ENCODE measurements around the gene EEF1A2. TPM values are rescaled to one million over a fixed set of nuclear protein-coding genes. Genes with fewer than 3 reads are reported as not detected.
A peak's percentile ranks its signal among the peaks of the same experiment; 100 is the strongest.
"Not testable (repeated sequence)": the region's sequence is repeated elsewhere in the genome, so short reads cannot be mapped to it uniquely, and the experiment has no call there.

The EEF1A2 gene
- polyA plus RNA-seq, 1 donor, result 1,049 TPM

DNA sequence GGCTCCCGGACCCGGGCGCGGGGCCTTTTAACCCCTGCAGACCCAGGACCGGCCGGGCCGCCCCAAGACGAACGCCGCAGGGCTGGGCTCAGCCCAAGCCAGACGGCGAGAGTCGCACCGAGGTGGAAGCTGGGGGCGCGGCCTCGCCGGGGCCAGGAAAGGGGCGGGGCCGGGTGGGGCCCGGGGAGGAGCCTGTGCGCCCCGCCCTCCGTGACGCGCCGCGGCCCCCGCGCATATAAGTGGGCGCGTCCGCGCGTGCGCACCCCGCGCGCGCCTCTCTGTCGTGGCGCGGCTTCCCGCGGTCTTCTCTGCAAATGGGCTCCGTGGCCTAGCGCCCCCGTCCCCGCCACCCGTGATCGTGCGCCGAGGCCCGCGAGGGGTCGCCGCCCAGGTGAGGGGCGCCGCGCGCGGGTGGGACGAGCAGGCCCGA lies 21.6 kb upstream of the EEF1A2 start, which contains the start of gene PPDPF:
Gene PPDPF, plus strand, starts transcription at position 262 of the 430 bp plus-strand sequence. CDS start 544 bp downstream, outside the sequence.
- DNase-seq (ENCODE audit: low read depth), result peak; percentile 31

DNA sequence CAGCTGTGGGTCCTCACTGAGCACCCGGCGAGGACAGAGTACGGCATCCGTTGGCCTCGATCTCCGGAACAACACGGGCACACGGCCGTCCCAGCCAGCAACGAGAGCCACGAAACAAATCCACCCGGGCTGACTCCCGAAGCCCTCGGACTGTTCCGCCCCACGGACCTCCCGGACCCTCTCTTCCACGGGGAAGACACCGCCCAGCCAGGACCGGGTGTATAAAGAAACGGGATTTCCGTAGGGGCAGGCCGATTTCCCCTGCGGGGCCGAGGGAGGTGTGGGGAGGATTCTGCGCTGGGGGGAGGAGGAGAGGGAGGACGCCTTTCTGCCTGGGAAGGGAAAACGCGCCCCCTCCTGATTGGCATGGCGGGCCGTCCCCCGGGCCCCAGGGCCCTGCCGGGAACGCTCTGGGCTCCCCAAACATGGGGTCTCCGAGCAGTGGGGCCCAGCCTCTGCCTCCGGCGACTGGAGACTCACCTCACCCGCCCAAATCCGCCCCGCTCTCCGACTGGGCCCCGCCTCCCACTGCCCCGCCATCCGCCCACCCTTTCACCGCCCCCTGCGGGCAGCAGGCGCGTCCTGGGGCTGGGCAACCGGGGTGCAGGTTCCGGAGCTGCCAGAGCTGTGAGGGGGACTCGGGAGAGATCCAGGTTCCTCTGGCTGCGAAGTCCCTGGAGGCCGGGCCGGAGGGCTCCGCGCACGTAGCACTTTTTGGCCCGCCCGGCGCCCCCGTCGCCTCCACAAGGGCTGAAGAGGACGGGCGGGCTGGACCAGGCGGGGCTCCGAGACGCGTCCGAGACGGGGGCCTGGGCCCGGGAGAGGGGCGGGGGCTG lies 21.0 kb upstream of the EEF1A2 start:
- no peak for DNase-seq (ENCODE audit: low read depth)

DNA sequence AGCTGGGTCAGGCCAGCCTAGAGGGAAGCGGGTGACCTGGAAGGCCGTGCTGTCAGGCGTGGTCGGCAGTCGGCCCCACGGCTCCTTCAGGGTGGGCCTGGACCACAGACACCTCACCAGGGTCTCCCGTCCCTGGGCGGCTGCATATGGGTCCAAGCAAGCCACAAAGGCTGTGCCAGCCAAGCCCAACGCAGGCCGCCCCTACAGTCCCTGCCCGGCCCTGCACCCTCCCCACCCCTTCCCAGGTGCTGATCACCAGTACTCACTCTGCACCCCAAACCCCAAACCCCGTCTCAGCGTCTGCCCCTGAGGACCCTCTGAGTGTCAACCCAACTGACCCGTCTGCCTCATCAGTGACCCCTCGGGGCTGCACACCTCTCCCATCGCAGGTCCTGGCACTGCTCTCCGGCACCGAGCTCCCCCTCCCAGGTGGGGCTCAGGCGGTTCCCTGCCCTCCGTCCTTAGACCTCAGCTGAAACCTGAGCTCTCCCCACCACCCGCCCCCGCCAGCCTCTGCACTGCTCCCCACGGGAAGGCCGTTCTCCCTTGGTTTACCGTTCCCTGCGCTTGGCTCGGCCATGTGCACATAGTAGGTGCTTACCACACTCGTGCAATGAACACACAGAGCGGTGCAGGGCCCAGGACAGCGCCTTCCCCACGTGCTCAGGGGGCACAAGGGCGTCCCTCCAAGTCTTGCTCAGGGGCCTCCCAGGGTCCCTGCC lies 20.2 kb upstream of the EEF1A2 start:
- no peak for DNase-seq (ENCODE audit: low read depth)

DNA sequence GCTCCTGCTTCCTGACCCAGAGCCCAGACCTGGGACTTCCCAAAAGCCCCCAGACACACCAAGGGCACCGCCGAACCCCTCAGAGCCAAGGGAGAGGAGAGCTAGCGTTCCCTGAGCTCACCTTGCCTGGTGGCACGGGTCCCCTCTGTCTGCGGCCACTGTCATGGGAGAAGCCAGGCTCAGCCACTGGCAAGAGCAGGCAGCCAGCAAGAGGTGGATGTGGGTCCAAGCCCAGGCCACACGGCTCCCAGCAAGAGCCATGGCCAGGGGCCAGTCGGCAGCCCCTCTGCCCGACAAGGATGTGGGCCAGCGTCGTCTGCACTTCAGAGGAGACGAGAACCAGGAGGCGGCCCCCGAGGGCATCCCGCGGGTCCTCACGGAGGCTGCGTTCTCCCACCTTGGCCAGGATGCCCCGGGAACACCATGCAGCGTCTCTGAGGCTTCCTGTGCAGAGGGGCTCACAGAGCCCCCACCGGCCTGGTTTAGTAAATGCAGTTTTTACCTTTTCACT lies 19.5 kb upstream of the EEF1A2 start:
- no peak for DNase-seq (ENCODE audit: low read depth)

DNA sequence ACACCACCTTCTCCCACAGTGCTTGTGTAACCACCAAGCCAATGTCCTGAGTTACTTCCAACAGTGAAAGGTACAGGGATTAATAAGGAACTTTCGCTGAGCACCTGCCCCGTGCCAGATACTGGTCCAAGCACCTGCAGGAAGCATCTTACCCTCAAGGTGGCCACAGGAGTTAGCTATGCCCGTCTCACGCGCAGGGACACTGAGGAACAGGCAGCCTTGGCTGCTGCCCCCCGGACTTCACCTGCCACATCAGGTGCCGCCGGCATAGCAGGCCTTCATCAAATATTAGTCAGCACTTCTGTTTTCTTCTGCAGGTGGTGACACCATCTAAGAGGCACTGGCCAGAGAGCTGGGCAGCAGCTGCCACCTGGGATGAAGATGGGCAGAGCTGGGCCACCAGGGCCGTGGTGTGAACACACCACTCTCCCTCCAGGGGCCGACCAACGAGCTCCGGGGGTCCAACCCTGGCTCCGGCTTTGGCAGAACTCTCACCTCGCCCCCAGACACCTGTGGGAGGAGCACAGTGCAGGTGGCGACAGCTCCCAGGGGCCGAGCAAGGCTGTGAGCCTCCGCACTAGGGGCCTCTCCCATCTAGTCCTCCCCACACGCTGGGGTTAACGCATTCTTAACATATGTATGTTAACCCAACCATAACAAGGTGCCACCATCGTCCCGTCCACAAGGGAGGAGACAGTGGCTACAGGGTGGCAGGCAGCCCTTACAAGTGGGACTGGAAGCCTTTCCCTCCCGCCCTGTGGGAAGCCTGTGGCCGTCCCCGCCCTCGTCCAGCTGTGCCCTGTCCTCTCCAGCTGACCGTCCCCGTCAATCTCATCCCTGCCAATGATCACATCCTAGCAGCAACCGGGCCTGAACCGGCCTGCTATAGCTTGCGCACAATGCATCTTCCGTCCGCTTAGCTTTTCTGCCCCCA lies 18.8 kb upstream of the EEF1A2 start:
- DNase-seq (ENCODE audit: low read depth), result no peak

DNA sequence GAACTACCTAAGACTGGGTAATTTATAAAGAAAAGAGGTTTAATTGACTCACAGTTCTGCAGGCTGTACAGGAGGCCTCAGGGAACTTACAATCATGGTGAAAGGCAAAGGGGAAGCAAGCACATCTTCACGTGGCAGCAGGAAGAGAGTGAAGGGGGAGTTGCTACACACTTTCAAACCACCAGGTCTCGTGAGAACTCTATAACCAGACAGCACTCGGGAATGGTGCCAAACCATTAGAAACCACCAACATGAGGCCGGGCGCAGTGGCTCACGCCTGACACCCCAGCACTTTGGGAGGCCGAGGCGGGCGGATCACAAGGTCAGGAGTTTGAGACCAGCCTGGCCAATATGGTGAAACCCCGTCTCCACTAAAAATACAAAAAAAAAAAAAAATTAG lies 15.6 kb upstream of the EEF1A2 start:
- DNase-seq (ENCODE audit: low read depth), result not testable (repeated sequence)

DNA sequence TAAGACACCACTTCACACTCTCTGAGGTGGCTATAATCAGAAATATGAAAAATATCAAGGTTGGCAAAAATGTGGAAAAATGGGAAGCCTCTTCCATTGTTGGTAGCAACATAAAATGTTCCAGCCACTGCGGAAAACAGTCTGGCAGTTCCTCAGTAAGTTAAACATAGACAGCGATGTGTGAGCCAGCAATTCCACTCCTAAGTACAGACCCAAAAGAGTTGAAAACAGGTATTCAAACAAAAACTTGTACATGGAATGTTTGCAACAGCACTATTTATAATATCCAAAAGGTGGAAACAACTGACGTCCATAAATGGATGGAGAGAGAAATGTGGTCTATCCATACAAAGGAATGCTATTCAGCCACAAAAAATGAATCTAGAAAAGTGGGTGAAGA lies 14.3 kb upstream of the EEF1A2 start:
- DNase-seq (ENCODE audit: low read depth), result no peak

DNA sequence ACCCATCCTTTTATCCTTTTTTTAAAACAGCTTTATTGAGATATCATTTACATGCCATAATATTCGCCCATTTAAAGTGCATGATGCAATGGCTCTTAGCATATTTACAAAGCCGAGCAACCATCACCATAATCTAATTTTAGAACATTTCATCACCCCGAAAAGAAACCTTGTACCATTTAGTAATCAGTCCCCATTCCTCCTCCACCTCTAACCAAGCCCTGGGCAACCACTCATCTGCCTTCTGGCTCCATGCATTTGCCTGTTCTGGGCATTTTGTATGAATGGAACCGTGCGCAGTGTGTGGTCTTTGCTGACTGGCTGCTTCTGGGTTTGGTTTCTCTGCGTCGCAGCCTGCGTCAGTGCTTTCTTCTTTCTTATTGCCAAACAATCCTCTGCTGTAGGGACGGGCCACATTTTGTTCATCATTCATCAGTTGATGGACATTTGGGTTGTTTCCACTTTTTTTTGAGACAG lies 10.2 kb upstream of the EEF1A2 start:
- no peak for DNase-seq (ENCODE audit: low read depth)

DNA sequence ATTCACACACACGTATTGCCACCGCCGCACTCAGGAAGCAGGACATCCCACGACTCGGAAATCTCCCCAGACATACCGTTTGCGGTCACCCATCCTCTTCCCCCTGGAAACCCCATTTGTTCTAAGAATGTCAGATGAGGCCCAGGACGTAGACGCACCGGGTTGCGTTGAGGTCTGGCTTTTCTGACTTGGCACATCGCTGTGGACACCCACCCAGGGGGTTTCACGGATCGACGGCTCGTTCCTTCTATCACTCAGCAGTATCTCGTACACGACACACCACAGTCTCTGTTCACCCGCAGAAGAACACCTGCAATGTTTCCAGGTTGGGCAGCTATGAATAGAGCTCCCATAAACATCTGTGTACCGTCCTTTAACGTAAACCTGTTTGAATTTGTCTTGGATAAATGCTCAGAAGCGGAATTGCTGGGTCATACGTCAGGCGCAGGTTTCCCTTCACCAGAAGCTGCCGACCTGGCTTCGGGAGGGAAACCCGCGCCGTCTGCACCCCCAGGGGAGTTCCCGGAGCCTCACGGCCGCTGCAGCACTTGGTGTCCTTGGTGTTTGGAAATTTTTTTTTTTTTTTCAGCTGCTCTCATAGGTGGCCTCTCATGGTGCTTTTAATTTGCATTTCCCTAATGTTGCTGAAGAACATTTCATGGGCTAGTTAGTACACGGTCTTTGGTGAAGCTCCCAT lies 9.3 kb upstream of the EEF1A2 start:
- DNase-seq (ENCODE audit: low read depth), result no peak

DNA sequence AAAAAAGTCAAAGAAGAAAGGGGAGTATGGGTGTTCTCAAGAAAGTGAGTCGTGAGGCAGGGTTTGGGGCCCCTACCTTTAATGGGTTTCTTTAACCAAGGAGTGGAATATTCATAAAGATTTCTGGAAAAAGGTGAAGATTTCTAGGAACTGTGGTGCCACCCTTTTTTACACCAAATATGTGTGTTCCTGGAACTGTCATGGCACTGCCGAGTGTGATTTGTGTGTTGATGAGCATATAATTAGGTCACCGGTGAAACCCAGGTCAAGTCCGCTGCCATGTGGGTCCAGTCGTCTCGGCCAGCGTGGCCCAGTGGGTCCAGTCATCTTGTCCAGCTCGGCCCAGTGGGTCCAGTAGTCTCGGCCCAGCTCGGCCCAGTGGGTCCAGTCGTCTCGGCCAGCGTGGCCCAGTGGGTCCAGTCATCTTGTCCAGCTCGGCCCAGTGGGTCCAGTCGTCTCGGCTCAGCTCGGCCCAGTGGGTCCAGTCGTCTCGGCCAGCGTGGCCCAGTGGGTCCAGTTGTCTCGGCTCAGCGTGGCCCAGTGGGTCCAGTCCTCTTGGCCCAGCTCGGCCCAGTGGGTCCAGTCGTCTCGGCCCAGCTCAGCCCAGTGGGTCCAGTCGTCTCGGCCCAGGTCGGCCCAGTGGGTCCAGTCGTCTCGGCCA lies 8.3 kb upstream of the EEF1A2 start:
- DNase-seq (ENCODE audit: low read depth), result no peak

DNA sequence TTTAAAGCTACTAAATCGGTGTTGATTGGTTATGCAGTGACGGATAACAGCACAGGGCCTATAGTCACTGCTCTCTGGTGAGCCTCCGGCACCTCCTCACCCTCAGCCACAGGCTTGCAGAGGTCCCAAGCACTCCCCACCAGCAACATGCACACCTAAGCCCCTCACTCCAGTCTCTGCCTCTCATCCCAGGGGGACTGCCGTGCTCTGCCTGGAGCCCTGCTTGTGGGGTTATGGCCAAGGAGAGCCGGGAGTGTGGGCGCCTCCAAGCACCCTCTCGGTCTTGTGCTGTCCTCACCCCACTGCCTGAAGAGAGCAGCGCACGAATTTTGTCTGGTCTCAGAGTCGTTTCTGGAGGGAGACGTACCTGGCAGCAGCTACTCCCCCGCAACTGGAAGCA lies 6.8 kb upstream of the EEF1A2 start:
- DNase-seq (ENCODE audit: low read depth), result no peak

DNA sequence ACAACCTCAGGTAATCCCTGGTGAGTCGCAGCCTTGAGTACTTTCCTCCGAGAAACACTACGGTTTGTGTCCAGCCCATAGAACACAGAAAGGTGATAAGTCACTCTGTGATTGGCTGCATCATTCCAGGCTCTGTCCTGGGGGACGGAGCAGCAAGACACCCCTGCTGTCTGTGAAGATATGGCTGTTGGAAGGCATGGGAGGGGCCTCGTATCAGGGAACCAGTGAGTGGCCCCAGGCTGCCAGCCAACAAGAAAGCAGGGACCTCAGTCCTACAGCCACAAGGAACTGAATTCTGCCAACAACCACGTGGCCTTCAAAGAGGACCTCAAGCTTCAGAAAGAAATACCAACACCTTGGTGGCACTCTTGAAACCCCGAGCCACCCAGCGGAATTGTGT lies 6.4 kb upstream of the EEF1A2 start:
- no peak for DNase-seq (ENCODE audit: low read depth)

DNA sequence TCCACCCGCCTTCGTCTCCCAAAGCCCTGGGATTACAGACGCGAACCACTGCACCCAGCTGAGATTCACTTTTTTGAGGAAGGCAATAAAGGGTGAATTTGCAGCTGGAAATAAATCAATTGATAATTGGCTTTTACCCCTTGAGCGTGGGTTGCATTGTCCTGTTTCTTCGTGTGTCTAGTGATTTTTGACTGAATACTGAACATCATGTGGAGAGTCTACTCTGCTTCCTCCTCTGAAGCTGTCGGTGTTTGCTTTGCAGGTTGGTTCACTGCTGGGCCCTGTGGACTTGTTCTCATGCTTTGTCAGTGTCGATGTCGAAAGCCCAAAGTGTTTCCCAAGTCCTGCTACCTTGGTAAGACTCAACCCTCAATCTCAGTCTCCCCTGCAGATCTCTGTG lies 5.8 kb upstream of the EEF1A2 start:
- DNase-seq (ENCODE audit: low read depth), result no peak

DNA sequence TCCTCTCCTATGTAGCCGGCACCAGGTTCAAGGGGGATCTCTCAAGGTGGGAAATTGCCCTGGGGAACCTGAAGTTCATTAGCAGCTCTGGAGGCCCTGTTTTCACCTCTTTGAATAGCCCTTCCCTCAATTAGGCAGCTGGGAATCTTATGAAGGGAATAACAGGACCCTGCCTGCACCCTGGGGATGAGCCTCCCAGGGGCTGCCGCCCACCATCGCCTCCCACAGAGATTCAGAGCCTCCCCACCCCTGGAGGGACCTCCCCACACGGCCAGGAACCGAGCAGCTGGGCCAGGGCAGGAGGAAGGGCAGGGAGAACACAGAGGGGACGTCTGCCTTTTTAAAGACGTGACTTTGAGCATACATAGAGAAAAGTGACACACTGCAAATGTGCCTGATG lies 4.6 kb upstream of the EEF1A2 start:
- no peak for DNase-seq (ENCODE audit: low read depth)

DNA sequence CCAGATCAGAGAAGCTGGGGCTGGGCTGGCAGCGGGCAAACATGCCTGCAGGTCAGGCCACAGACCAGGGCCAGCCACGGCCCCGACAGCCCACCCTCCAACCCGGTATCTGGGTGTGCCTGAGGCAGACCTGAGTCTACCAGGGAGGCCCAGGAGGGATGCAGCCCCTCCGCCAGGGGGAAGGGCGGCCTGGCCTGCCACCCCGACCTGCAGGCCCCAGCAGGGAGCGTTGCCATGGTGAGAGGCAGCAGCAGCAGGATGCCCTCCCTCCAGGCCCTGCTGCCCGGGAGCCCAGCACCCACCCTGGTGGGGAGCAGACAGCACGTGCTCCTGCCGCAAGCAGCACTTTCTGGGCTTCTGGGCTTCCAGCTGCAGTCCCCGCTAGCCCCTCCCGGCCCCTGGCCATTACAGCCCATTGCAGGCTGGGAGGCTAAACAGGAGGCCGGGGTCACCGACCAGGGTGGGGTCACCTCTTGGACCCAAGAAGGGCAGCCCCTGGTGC lies 3.8 kb upstream of the EEF1A2 start:
- DNase-seq (ENCODE audit: low read depth), result no peak

DNA sequence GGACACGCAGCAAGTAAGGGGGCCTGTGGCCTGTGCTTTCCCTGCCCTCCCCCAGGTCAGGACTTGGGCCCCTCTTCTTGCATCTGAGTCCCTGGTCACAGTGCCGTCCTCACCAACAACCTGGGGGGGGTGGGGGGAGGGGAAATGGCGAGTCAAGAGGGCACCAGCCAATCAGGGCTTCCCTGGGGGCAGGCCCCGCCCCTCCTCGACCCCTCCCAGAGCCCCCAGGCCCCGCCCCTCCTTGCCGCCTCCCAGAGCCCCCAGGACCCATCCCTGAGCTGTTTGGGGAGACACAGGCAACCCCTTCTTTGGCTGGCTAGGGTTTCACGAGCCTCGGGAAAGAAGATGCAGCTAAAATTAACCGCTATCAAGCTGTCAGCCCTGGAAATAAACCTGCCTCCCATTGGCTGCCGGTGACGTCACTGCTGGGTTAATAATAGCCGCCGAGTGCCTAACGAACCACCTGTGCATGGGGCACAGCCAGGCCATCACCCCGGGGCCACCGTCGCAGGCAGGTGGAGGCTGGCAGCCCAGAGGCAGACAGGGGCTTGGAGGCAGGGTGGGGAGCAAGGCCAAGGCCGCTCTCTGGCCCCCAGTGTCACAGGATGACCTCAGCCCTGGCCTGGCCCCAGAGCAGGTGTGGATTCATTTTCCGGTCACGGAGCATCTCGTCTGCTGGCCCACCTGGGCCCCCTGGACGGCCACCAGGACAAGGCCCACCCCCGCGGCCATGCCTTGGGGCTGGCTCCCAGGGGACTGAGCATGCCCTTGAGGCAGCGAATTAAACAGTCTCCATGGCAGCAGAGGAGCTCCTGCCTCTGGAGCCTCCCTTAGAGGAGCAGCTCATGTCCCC lies 3.2 kb upstream of the EEF1A2 start:
- no peak for DNase-seq (ENCODE audit: low read depth)

DNA sequence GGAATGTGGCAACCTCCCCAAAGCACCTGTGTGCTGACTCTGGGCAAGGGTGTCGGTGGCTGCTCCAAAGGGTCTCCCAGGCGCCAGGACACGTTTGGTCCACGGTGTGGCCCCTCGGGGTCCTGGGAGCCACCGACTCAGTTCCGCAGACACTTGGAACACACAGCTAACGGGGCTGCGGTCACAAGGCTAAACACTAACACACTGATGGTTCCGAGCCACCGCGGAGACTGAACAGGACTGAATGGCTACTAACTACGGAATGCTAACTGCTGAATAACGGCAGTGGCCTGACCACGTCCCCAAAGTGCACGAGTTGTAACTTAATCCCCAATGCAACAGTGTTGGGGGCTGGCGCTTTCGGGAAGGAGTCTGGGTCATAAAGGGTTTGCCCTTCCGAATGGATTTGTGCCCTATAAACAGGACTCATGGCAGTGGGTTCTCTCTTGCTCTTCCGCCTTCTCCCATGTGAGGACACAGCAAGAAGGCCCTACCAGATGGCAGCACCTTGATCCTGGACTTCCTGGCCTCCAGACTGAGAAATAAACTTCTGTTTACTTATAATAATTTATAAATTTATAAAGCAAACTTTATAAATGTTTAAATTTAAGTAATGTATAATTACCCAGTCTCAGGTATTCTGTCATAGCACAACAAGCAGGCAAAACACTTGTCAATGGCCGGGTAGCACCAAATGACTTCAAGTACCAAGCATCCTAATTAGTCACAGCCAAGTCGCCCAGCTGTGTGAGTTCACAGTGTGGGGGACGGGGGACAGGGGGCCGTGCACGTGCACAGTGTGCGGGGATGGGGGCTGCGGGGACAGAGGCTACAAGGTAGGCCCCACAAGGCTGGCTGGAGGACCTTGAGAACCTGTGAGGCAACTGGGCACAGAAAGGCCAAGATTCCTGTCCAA lies 2.3 kb upstream of the EEF1A2 start:
- DNase-seq (ENCODE audit: low read depth), result no peak

All from forelimb muscle (tissue), 1 donor.